ENCODE measurements around the gene KANK4.

- TF ChIP-seq, protein P1, sequence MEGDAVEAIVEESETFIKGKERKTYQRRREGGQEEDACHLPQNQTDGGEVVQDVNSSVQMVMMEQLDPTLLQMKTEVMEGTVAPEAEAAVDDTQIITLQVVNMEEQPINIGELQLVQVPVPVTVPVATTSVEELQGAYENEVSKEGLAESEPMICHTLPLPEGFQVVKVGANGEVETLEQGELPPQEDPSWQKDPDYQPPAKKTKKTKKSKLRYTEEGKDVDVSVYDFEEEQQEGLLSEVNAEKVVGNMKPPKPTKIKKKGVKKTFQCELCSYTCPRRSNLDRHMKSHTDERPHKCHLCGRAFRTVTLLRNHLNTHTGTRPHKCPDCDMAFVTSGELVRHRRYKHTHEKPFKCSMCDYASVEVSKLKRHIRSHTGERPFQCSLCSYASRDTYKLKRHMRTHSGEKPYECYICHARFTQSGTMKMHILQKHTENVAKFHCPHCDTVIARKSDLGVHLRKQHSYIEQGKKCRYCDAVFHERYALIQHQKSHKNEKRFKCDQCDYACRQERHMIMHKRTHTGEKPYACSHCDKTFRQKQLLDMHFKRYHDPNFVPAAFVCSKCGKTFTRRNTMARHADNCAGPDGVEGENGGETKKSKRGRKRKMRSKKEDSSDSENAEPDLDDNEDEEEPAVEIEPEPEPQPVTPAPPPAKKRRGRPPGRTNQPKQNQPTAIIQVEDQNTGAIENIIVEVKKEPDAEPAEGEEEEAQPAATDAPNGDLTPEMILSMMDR (IDR thresholded peaks at IDR 0.05), result no peak
- TF ChIP-seq POLR2A (IDR thresholded peaks at IDR 0.05), result no peak
Observed at GRCh38 chr1:62349470-62350233, 30.4 kb upstream of the KANK4 start.
